Activated T-cell treated with anti-CD3 and anti-CD28 coated beads, Interleukin-2, amount 50 U/mL, for 24 hours (primary cell): ENCODE measurements around the gene FAM186B.

ENCODE experiments used
- DNase-seq: peaks from one replicate; pipeline ENCODE4 v3.0.0-alpha.2; 2020
- H3K27ac Mint-ChIP-seq: 2 replicates; pipeline ENCODE4 v1.8.0; 2020; ENCODE audit warnings: mild to moderate bottlenecking, mixed read lengths
- H3K27me3 Mint-ChIP-seq: 2 replicates; pipeline ENCODE4 v1.8.0; 2020; ENCODE audit warnings: mixed read lengths
- H3K36me3 Mint-ChIP-seq: 2 replicates; pipeline ENCODE4 v1.8.0; 2020; ENCODE audit warnings: low read depth, mixed read lengths
- H3K4me1 Mint-ChIP-seq: 2 replicates; pipeline ENCODE4 v1.8.0; 2020; ENCODE audit warnings: low read depth, mixed read lengths
- H3K4me3 Mint-ChIP-seq: 2 replicates; pipeline ENCODE4 v1.8.0; 2020; ENCODE audit warnings: mild to moderate bottlenecking, moderate library complexity, mixed read lengths
- H3K9me3 Mint-ChIP-seq: 2 replicates; pipeline ENCODE4 v1.8.0; 2020; ENCODE audit warnings: mixed read lengths

Gene FAM186B

GRCh38 chr12:49643961-49644619, 38.7 kb upstream of the FAM186B start:
- Mint-ChIP-seq H3K36me3 (peaks cover 64% of the 10 kb centered on the region), H3K27ac (peak overlapping the region; percentile 81), H3K4me3 (no peak overlapping the region), H3K4me1 (peaks cover 36% of the 10 kb centered on the region), H3K9me3 (no peaks in the 10 kb centered on the region), H3K27me3 (no peaks in the 10 kb centered on the region)
- DNase-seq = no peak

GRCh38 chr12:49643135-49643534, 37.7 kb upstream of the FAM186B start:
- H3K36me3 Mint-ChIP-seq = peaks cover 55% of the 10 kb centered on the region
- DNase-seq = no peak
- H3K27me3 Mint-ChIP-seq = no peaks in the 10 kb centered on the region
- H3K4me1 Mint-ChIP-seq = peaks cover 29% of the 10 kb centered on the region
- H3K9me3 Mint-ChIP-seq = no peaks in the 10 kb centered on the region
- H3K4me3 Mint-ChIP-seq = no peak overlapping the region
- H3K27ac Mint-ChIP-seq = peak overlapping the region; percentile 48

- H3K27me3 Mint-ChIP-seq = no peaks in the 10 kb centered on the region
- no peak for DNase-seq
- no peak overlapping the region for H3K4me3 Mint-ChIP-seq
- no peaks in the 10 kb centered on the region for H3K9me3 Mint-ChIP-seq
- peaks cover 47% of the 10 kb centered on the region for H3K36me3 Mint-ChIP-seq
- H3K4me1 Mint-ChIP-seq = peaks cover 27% of the 10 kb centered on the region
- H3K27ac Mint-ChIP-seq = no peak overlapping the region
Measured at GRCh38 chr12:49642370-49642802, 36.9 kb upstream of the FAM186B start.

- H3K9me3 Mint-ChIP-seq = no peaks in the 10 kb centered on the region
- H3K27ac Mint-ChIP-seq = no peak overlapping the region
- H3K36me3 Mint-ChIP-seq = peaks cover 42% of the 10 kb centered on the region
- H3K4me1 Mint-ChIP-seq = peaks cover 31% of the 10 kb centered on the region
- H3K4me3 Mint-ChIP-seq = no peak overlapping the region
- H3K27me3 Mint-ChIP-seq = no peaks in the 10 kb centered on the region
- no peak for DNase-seq
Measured at GRCh38 chr12:49641748-49642369, 36.4 kb upstream of the FAM186B start.

GRCh38 chr12:49636979-49637755, 31.7 kb upstream of the FAM186B start:
- DNase-seq = peak; percentile 62
- Mint-ChIP-seq H3K9me3 (no peaks in the 10 kb centered on the region), H3K36me3 (peaks cover 2% of the 10 kb centered on the region), H3K4me3 (no peak overlapping the region), H3K27me3 (no peaks in the 10 kb centered on the region), H3K27ac (peak overlapping the region; percentile 31), H3K4me1 (peaks cover 17% of the 10 kb centered on the region)

- Mint-ChIP-seq H3K36me3 (peaks cover 6% of the 10 kb centered on the region), H3K27ac (peak overlapping the region; percentile 31)
Measured at GRCh38 chr12:49636574-49636973, 31.1 kb upstream of the FAM186B start.

GRCh38 chr12:49635656-49636055, 30.2 kb upstream of the FAM186B start:
- no peak for DNase-seq
- no peaks in the 10 kb centered on the region for H3K27me3 Mint-ChIP-seq
- peaks cover 6% of the 10 kb centered on the region for H3K36me3 Mint-ChIP-seq
- no peak overlapping the region for H3K27ac Mint-ChIP-seq
- no peak overlapping the region for H3K4me3 Mint-ChIP-seq
- no peaks in the 10 kb centered on the region for H3K9me3 Mint-ChIP-seq
- peaks cover 17% of the 10 kb centered on the region for H3K4me1 Mint-ChIP-seq

More at GRCh38 chr12:49636574-49636973, 31.1 kb upstream of the FAM186B start:
- Mint-ChIP-seq H3K9me3 (no peaks in the 10 kb centered on the region), H3K4me3 (no peak overlapping the region), H3K27me3 (no peaks in the 10 kb centered on the region), H3K4me1 (peaks cover 17% of the 10 kb centered on the region)
- DNase-seq = no peak

GRCh38 chr12:49635036-49635435, 29.6 kb upstream of the FAM186B start:
- Mint-ChIP-seq H3K4me1 (peaks cover 17% of the 10 kb centered on the region), H3K36me3 (peaks cover 6% of the 10 kb centered on the region), H3K9me3 (no peaks in the 10 kb centered on the region), H3K27ac (peak overlapping the region; percentile 38), H3K4me3 (no peak overlapping the region), H3K27me3 (no peaks in the 10 kb centered on the region)
- DNase-seq = peak; percentile 25

- H3K27ac Mint-ChIP-seq = no peak overlapping the region
Measured at GRCh38 chr12:49633703-49634345, 28.4 kb upstream of the FAM186B start.

GRCh38 chr12:49632986-49633702, 27.7 kb upstream of the FAM186B start:
- H3K4me1 Mint-ChIP-seq = peaks cover 10% of the 10 kb centered on the region
- H3K4me3 Mint-ChIP-seq = no peak overlapping the region
- H3K9me3 Mint-ChIP-seq = no peaks in the 10 kb centered on the region
- DNase-seq = no peak
- H3K27me3 Mint-ChIP-seq = no peaks in the 10 kb centered on the region
- H3K36me3 Mint-ChIP-seq = peaks cover 6% of the 10 kb centered on the region
- no peak overlapping the region for H3K27ac Mint-ChIP-seq

More at GRCh38 chr12:49633703-49634345, 28.4 kb upstream of the FAM186B start:
- peak; percentile 29 for DNase-seq
- no peaks in the 10 kb centered on the region for H3K27me3 Mint-ChIP-seq
- no peaks in the 10 kb centered on the region for H3K9me3 Mint-ChIP-seq
- peaks cover 6% of the 10 kb centered on the region for H3K36me3 Mint-ChIP-seq
- peaks cover 10% of the 10 kb centered on the region for H3K4me1 Mint-ChIP-seq
- H3K4me3 Mint-ChIP-seq = no peak overlapping the region

- Mint-ChIP-seq H3K36me3 (peaks cover 6% of the 10 kb centered on the region), H3K4me3 (no peak overlapping the region), H3K27me3 (no peaks in the 10 kb centered on the region), H3K27ac (no peak overlapping the region), H3K4me1 (peaks cover 10% of the 10 kb centered on the region), H3K9me3 (no peaks in the 10 kb centered on the region)
- no peak for DNase-seq
Measured at GRCh38 chr12:49632401-49632800, 27.0 kb upstream of the FAM186B start.

GRCh38 chr12:49631336-49631907, 26.0 kb upstream of the FAM186B start:
- H3K27me3 Mint-ChIP-seq = no peaks in the 10 kb centered on the region
- H3K9me3 Mint-ChIP-seq = no peaks in the 10 kb centered on the region
- no peak overlapping the region for H3K27ac Mint-ChIP-seq
- H3K4me1 Mint-ChIP-seq = peaks cover under 1% of the 10 kb centered on the region
- H3K4me3 Mint-ChIP-seq = no peak overlapping the region
- peaks cover 6% of the 10 kb centered on the region for H3K36me3 Mint-ChIP-seq
- no peak for DNase-seq

- Mint-ChIP-seq H3K4me1 (peaks cover 14% of the 10 kb centered on the region), H3K27me3 (no peaks in the 10 kb centered on the region), H3K36me3 (peaks cover 4% of the 10 kb centered on the region), H3K27ac (peak overlapping the region; percentile 39), H3K4me3 (no peak overlapping the region), H3K9me3 (no peaks in the 10 kb centered on the region)
- no peak for DNase-seq
Measured at GRCh38 chr12:49627752-49628360, 22.4 kb upstream of the FAM186B start.
